ENCODE results near the gene ENOX2.

ENOX2 gene

DNA sequence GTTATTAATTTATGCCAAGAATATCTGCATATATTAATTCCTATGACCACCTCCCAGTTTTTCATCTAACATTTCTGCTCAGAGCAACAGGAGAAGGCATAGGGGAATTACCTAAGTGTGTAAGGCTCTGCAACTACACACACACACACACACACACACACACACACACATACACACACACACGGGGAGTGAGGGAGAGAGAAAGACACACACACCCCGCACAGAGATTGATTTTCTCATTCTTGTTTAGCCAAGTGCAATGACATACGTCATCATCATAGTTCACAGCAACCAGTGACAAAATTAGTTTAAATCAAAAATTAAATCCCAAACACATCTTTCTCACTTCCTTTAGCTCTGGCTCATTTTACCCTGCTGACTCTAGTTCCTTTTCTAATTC, 298.1 kb downstream of the ENOX2 start:
- no peak for FAIRE-seq

DNA sequence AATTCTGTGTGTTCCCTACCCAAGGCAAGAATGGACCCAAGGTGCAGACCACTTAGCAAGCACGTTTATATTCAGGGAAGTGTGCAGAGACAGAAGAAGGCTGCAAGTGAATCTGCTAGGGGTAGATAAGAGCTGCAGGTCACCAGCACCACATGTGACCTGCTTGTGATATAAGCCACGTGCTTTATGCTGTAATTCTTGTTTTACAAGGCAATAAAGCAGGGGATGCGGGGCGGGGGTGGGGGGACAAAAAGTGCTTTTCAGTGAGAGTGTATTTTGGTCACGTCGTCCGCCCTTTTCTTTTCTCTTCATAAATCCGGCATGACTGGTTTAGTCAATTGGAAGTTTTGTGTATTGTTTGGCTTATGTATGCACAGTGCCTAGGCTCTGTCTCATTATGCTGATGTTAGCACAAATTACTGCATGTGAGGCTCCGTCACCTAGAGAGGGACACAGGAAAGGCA, 308.5 kb downstream of the ENOX2 start:
- FAIRE-seq = no peak

DNA sequence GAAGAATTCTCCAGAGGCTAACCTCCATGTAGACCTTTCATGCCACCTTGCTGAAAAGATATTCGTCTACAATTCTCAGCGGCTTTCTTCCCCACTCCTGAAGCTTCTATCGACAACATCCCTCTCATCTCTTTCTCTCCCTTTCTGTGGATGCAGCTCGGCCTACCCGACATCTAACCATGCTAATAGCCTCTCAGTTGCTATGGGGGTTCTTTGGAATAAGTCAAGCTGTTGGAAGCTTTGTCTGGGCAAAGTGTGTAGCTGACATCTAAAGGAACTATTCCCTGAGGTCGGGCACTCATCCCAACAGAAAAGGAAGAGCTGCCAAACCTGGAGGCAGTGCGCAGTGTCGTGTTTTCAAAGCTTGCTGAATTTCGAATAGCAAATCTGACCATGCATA, 309.1 kb downstream of the ENOX2 start:
- no peak for FAIRE-seq

DNA sequence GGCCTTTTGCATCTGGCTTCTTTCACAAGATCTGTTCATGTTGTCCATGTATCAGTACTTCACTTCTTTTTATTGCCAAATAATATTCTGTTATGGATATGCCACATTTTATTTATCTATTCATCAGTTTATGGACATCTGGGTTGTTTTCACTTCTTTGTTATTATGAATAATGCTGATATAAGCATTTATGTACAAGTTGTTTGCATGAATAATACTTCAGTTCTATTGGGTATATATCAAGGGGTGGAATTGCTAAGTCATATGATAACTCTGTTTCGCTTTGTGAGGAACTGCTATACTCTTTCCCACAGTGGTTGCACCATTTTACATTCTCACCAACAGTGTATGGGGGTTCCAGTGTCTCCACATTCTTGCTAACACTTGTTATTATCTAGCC, 310.8 kb downstream of the ENOX2 start:
- FAIRE-seq = no peak

DNA sequence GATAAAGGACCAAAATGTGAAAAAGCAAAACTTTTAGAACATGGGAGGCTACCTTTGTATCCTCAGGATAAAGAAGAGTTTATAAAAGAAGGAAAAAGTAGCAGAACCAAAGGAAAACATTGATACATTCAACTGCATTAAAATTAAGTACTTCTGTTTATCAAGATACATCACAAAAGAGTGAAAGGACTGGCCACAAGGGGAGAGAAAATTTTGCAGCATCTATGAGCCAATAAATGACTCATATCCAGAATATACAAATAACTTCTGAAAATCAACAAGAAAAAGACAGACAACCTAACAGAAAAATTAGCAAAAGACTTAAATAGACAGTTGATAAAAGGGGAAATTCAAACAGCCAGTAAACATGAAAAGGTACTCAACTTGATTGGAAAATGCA, 324.1 kb downstream of the ENOX2 start:
- no peak for FAIRE-seq

DNA sequence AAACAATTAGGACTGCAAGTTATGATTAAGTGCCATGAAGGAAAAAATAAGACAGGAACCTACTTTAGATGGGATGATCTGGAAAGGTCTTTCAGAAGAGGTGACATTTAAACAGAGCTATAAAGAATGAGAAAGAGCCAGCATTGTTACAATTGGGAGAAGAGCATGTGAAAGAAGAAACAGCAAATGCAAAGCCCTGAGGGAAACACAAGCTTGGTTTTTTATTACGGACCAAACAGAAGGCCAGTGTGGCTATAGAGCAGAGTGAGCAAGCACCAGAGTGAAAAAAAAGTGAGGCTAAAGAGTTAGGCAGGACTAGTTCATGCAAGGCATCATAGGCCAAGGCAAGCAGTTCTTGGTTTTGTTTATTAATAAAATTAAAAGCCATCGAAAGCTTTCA, 325.6 kb downstream of the ENOX2 start:
- FAIRE-seq = no peak

DNA sequence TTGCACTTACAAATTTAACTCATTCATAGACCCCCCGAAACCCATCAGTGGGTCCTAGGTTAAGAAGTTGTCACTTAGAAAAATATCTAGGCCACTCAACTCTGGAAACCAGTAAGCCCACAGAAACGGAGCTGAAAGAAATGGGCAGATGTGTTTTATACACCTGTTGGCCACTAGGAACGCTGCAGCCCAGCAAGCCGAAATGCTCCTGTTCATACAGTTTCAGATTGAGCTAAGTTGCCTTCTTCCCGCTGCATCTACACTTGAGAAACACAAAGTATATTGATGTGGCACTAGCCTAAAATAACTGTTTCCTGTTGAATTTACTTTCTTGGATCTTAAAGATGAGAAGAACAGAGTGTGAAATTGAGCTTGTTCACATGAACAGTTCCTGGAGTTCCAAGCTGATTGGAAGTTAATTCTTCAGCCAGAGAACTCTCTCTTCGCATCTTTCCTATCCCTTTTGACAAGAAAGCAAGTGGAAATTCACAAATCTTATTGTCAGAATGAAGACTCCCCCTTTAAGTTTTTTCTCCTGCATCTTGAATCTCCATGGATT, 327.1 kb downstream of the ENOX2 start:
- no peak for FAIRE-seq

Measured in A204.1 (cell line).